GM18508 (cell line): ENCODE data around the gene IMMP2L.
"Not testable (repeated sequence)": the region's sequence is repeated elsewhere in the genome, so short reads cannot be mapped to it uniquely, and the experiment has no call there.

ENCODE experiments used
- ATAC-seq: cut with Tn5 transposase; IDR thresholded peaks from one replicate; pipeline ENCODE4 v1.9.1; 2021; ENCODE audit warnings: moderate number of reproducible peaks; ENCODE audit not compliant: insufficient read depth, unreplicated experiment

Gene IMMP2L

DNA sequence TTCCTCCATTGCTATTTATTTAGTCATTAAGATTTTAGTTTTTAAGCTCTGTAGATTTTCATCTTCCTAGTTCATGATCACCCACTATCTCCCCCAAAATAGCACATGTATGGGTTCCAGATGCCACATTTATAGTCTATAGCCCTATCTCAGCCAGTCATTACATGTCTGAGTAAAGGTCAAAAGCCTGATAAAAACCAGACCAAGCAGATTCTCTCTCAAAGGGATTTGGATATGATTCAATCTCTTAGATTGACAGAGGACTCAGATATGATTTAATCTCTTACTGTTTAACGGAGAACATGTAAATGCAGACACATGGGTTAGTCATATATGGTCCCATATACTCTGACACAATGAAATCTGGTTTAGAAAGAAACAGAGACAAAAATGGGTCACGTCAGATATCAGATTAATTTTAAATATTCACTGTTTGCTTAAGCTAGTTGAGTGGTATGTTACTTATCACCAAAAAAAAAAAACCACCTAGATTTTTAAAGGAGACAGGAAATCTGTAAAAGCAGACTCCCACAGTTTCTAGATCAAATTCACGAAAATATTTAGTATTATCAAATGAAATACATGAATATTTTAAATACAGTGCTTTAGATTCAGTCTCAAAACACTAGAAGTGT lies 578.4 kb downstream of the IMMP2L start:
- no peak for ATAC-seq

DNA sequence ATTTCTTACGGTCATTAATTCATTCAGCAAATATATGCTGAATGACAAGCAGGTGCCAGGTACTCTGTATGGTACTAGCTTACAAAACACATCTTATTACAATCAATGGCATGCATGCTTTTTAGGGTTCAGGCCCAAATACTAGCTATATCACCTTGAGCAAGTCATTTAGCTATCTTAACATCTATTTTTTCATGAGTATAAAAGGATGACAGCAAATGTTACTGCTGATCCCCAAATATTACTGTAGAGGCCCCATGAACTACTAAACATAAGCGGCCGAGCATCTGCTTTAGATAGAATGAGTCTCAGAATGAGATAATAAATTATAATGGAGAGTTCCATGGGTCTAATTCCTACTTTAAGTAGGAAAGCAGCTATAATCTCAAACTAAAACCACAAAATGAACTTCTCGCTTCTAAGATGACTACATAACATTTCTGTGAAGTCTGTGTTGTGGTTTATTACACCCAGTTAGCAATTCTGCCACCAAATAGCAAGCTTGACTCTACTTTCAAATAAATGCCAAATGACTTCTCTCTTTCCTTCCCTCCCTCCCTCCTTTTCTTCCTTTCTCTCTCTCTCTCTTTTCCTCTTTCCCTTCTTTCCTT lies 585.1 kb downstream of the IMMP2L start:
- no peak for ATAC-seq

DNA sequence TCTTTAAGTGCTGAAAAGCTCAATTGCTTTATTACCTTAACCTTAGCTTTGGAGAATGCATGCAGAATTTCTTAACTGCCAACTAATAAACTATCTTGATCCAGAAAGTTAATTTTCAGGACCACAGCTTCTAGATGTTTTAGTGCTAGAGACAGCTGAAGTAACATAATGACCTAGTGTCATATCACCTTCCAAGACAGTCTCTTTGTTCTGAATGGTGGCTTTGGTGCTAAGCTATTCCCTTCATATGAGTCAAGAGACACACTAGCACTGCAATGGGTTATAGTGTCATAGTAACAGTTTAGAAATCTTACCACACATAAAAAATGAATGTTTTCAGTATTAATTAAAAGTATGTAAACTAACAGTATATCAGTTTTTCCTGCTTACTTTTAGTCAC lies 586.8 kb downstream of the IMMP2L start:
- ATAC-seq = no peak

DNA sequence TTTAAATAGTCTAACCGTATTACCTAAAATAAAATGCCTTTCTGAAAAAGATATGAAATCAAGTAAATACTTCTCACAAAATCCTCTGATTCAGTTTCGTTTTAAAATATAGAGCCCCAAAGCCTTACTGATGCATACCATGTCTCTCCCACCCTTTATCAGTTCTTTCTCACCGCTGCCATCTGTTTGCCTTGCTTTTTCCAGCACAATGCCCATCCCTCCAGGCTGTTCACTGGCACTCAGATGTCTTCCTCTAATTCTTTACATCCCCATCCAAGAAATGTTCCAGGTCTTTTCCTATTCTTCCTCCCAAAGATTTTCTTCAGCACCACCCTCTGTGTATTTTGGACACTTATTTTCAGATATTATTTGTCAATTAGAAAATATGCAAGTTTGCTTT lies 587.9 kb downstream of the IMMP2L start:
- no peak for ATAC-seq

DNA sequence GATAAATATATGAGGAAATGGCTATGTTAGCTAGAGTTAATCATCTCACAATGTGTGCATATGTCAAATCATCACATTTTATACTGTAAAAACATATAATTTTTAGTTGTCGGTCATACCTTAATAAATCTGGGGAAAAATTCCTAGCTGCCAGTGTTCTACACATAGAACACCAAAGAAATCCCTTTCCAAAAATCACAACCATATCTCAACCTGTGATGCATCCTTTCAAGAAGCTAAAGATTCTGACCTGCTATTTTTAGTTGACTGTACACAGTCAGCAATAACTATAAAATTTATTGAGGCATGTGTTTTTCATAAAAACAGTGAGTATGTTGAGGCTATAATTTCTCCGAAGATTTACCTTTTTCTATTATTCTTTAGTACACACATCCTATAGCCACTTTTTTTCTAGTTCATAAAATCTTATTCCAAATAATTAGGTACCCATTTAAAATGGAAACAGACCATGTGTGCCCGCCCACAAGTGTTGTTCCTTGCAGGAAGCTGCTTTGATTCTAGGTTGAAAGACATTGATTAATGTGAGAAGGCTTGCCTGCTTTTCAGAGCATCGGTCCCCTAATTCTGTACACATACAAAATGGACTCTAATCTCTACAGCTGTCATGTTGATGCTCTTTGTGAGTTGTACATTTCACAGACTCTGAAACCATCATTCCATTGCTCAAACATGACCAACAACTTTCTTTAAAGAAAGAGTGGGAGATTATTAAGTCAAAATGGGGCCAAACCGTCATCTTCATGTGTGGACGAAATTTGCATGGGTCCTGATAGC lies 588.9 kb downstream of the IMMP2L start:
- ATAC-seq = no peak

DNA sequence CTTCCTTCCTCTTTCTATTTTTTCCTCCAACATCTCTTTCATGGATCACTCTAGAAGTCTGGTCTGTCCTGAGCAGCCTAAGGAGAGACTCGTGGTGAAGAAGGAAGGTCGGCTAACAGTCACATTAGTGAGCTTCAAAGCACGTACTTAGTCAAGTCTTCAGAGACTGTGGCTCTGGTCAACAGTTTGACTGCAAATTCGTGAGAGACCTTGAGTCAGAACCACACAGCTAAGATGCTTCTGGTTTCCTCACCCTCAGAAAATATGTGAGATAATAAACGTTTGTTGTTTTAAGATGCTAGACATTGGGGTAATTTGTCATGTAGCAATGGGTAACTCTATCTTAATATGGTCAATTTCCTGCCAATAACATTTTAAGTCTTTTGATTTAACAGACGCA lies 597.5 kb downstream of the IMMP2L start:
- ATAC-seq = no peak

DNA sequence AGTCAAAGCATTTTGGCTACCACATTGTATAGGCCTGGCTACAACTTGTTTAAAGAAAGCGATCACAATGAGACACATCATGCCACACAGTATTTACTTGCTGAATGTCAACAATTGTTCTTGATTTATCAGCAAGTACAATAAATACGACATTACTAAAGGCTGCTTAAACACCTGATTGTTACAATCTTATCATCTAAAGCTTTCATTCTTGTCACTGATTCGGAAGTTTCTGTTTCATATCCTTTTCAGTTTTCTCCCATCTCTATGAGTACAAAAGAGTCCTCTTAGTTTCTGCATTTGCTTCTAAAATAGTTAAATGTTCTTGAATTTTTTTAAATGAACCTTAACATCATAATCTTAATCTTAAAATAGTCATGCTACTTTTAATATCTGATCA lies 599.5 kb downstream of the IMMP2L start:
- ATAC-seq = no peak

DNA sequence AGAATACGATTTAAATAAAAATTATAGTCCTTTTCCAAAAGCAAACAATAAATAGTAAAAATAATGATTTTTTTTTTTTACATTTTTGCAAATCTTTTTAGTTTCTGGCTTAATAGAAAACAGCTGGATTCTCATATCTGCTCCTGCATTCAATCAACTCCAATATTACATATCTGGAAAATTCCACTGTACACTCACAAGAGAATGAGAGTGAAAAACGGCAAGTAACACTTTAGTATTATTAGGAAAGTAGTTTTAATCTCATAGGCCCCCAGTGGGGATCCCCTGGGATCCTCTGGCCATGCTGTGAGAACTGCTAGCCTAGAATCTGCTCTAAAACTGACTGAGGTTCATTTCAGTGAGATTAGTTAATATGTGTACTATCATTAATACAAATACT lies 599.9 kb downstream of the IMMP2L start:
- ATAC-seq = no peak

DNA sequence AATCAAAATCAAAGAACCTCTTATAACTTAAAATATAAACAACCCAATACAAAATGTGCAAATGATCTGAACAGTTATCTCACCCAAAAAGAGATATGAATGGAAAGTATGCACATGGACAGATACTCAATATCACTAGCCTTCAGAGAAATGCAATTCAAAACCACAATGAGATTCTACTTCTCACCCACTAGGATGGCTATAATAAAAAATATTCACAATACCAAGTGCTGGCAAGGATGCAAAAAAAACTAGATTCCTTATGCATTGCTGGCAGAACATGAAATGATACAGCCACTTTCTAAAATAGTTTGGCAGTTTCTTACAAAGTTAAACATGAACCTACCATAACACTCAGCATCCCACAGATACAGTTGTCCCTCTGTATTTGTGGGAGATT lies 601.5 kb downstream of the IMMP2L start:
- no peak for ATAC-seq

DNA sequence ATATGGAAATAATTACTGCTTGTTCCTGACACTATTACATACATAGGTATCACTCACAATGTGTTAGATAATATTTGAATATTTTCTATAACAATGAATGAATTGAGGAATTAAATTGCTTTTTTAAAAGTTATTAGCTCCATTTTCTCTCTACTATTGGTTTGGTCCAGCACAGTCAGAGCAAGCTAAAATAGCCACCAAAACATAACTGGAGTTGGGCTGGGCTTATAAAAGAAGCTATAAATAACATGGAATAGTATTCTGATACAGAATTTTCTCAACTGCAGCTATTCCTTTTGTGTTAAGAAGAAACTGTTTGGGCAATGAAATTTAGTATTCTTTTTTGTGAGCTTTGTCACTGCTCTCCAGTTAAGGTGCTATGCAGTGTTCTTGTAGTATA lies 614.0 kb downstream of the IMMP2L start:
- ATAC-seq = no peak

DNA sequence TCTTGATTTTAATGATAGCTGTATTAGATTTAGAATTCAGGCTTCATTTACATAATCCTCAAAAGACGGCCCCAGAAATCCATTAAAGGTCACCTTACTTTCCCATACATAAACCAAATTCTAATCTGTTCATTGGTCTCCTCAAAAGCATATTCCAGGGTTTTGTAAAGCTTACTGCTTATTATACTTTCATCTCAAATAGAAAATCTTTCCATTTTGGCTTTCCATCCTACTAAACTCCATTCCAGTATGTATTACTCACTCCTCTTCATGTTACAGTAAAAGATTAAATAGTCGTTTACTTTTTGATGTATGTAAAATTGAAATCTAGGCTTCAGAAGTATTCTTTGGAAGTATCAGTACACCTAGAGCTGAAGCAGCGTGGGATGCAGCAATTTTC lies 614.9 kb downstream of the IMMP2L start:
- ATAC-seq = no peak

DNA sequence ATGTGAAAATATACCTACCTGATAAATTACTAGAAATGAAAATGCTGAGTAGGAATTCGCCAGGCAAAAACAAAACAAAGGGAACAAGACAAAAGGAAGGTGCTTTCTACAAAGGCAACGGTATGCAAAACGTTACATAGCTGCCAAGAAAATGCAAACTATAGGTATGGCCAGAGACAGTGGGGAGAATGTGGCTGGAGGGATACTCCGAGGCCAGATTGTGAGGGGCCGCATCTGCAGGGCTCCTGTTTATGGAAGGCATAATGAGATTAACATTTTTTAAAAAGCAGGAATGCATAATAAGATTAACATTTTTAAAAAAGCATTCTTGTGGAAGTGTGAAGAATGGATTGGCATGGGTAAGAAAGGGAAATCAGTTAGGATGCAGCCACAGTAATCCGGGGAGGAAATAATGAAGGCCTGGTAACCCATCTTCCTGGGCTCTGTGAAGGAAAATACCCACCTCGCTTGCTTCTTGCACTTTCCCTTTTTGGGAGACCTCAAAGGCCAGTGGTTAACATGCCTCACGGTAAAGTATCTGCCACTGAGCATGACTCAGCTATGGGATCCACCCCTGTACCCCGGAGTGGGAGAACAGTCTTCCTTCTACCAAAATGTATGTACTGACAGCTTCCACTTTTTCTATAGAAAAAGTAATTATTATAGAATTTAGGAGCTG lies 617.2 kb downstream of the IMMP2L start:
- no peak for ATAC-seq

DNA sequence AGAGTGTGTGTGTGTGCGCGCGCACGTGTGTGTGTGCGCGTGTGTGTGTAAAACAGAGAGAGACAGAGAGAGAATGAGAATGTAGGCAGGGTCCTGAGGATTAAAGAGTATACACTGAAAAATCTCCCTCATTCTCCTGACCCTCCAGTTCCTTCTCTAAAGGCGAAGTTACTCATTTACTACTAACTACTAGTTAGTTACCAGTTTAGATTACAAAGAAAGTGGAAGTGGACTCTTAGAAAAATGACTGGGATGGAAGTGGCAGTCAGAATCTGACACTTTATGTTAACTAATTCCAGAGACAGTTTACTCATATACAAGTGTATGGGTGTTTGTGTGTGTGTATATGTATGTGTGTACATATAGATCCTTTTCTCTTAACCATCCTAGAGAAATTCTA lies 617.8 kb downstream of the IMMP2L start:
- no peak for ATAC-seq

DNA sequence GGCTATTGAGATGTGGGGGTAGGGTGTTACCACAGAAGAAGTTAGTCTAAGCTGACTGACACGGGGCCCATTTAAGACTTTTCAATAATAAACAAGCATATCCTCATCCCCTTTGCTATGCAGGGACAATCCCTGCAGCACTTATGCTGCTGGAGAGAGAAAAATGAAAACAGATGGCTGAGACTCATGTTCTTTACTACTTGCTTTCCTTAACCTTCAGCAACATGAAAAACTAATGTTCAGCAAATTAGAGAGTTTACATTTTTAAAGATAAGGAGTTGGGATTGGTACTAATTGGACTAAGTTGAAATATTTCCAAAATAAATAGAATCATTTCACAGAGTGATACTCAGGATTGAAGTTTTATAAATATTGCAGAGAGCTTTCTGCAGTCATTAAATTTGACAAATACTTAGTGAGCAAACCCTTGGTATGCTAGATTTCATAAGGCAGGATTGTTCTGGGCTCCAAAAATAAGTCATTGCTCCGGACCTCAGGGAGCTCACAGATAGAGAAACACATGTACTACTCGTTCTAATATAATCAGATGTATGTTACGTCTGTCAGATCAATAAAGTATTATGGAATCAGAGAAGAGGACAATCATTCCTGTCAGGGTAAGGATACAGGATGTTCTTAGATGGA lies 618.5 kb downstream of the IMMP2L start:
- no peak for ATAC-seq

DNA sequence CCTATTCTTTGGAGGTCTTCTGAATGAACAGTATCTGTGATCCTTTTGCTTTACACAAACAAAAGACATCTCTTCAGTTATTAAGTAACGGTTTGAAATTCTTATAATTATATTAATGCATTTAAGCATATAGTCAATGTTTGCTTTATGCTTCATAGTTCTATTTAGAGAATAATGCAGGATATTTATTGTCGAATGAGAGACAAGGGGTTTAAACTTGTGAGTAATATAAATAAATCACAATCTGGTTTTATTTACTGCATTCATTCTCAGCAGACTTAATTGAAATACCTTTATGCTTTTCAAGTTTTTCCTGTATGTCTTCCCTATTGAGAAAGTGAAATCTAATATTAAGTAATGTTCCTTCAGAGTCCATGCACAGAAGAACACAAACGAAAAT lies 620.9 kb downstream of the IMMP2L start:
- ATAC-seq = no peak

DNA sequence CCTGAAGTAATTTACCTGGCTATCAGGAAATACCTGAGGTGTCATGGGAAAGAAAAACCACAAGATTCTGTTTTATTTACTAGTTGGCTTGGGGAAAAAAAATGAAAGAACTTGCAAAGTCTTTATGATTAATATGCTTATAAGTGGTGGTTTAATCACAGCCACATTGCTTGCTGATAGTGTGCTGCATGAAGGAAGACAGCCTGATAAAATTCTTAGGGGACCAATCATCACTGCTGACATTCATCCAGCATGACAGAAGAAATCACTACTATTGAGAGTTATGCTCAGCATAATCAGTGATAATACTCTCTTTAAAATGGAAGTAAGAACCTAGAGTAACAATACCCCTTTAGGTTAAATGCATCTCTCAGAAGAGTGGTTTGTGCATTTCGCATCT lies 621.5 kb downstream of the IMMP2L start:
- no peak for ATAC-seq

DNA sequence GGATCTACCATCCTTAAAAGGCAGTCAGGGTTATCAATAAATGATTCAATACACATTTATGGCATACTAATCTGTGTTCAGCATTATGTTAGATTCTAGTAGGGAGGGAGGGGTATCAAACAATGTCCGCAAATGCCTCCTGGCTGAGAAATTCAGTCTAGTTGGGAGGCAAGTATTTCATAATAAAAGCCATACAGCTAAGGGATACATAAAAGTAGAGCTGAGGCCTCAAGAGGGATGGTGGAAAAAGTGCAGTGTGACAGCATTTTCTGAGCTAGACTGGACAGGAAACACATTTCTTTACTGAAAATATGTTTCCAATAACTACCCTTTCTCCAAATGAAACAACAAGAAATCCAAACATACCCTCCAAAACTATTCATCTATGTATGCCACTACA lies 624.1 kb downstream of the IMMP2L start:
- ATAC-seq = no peak

DNA sequence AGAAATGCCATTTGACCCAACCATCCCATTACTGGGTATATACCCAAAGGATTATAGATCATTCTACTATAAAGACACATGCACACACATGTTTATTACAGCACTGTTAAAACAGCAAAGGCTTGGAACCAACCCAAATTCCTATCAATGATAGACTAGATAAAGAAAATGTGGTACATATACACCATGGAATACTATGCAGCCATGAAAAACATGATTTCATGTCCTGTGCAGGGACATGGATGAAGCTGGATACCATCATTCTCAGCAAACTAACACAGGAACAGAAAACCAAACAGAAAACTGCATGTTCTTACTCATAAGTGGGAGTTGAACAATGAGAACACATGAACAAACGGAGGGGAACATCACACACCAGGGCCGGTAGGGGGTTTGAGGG lies 625.6 kb downstream of the IMMP2L start:
- not testable (repeated sequence) for ATAC-seq

DNA sequence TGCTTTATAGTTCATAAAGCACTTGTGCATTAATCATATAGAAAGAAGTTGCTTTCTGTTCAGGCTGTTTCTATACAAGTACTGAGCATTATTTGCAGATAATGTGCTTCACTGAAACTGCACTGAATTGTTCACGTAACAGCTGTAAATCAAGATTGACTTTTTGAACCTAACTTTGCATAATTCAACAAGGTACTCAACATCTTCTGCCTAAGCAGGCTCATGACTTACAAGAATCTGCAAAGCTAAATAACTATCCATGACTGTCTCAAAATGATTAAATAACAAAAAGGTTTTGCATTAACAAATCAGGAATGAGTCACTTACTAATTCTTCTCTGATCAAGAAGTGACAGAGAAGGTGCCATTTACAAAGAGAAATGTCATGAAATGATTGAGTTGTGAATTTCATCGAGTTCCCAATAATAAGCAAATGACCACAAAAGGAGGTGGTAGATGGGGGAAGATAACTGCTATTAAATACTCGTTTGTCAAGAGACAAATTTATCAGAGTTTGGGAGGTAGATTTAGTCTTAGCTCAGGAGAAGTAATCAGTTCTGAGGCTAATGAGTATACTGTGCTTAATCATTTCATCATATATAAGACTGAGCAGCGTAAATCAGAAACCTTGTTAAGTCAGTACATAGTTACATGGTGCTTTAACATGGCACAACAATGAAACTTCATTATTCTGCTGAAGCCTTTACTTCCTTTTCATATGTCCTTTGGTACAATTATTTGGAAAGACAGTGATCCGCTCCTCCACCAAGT lies 632.6 kb downstream of the IMMP2L start:
- ATAC-seq = no peak

DNA sequence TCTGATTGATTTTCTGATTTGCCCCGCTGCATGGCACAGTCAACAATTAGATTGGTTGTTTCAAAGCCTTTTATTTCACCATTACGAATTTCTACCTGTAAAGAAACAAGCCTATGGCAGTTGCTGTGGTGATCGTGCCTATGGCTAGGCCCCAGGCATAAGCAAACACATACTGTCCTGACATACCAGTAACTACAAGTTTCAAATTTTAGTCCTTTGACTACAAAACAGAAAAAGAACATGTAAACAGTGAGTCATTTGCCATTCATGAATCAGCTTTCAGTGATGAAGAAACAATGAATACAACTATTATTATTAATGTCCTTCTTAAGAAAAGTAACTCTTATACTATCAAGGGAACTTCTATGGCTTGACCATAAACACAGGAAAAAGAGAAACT lies 639.4 kb downstream of the IMMP2L start:
- no peak for ATAC-seq
